Measurements from ENCODE around the gene CAMK4. TPM values are rescaled to one million over a fixed set of nuclear protein-coding genes. Genes with fewer than 3 reads are reported as not detected.

CAMK4 gene
- total and polyA plus RNA-seq, 7 donors: 0.02 to 1.00 (median 0.15) TPM; not detected in 1

DNA sequence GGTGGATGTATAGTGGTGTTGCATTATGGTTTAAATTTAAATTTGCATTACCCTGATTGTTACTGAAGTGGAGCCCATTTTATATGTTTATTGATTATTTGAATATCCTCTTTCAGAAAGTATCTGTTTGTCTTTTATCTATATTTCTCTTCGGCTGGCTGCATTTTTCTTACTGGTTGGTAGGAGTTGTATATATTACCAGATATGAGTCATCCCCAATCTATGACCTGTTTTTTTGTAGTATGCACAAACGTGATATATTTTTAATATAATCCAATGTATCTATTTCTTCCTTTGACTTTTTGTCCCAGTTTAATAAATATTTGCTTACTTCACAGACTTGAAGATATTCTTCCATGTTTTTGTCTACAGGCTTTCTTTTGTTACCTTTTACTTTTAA, 29.3 kb upstream of the CAMK4 start:
- H3K9me3 ChIP-seq: no peaks in the 10 kb centered on the region
- DNase-seq (no peak), ATAC-seq (no peak)
- TF ChIP-seq, protein P1, sequence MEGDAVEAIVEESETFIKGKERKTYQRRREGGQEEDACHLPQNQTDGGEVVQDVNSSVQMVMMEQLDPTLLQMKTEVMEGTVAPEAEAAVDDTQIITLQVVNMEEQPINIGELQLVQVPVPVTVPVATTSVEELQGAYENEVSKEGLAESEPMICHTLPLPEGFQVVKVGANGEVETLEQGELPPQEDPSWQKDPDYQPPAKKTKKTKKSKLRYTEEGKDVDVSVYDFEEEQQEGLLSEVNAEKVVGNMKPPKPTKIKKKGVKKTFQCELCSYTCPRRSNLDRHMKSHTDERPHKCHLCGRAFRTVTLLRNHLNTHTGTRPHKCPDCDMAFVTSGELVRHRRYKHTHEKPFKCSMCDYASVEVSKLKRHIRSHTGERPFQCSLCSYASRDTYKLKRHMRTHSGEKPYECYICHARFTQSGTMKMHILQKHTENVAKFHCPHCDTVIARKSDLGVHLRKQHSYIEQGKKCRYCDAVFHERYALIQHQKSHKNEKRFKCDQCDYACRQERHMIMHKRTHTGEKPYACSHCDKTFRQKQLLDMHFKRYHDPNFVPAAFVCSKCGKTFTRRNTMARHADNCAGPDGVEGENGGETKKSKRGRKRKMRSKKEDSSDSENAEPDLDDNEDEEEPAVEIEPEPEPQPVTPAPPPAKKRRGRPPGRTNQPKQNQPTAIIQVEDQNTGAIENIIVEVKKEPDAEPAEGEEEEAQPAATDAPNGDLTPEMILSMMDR (IDR thresholded peaks at IDR 0.05): no peak
- H3K27me3 ChIP-seq (ENCODE audit: insufficient read depth in 3 of 3, low read length in 2 of 3): no peaks in the 10 kb centered on the region
- intact Hi-C loops (cut with DNase I): no loop called here
- no peaks in the 10 kb centered on the region for H3K4me1 ChIP-seq
- H3K36me3 ChIP-seq (ENCODE audit: insufficient read depth in 1 of 2, low read depth in 1 of 2): no peaks in the 10 kb centered on the region
- H3K27ac ChIP-seq: no peak overlapping the region
- 74 to 80% (median 79%) methylated on average over 2 of the region's 2 CpGs for WGBS, 3 donors
- H3K4me3 ChIP-seq: no peak overlapping the region

- H3K4me1 ChIP-seq: no peaks in the 10 kb centered on the region
- H3K27ac ChIP-seq: no peak overlapping the region
- intact Hi-C loops (cut with DNase I): no loop called here
- no peaks in the 10 kb centered on the region for H3K36me3 ChIP-seq (ENCODE audit: insufficient read depth in 1 of 2, low read depth in 1 of 2)
- ATAC-seq (no peak), DNase-seq (no peak)
- TF ChIP-seq, protein P1 (IDR thresholded peaks at IDR 0.05): no peak
- no peaks in the 10 kb centered on the region for H3K9me3 ChIP-seq
- H3K4me3 ChIP-seq: no peak overlapping the region
- 0 to 2% (median 0%) methylated on average over 1 of the region's 1 CpG for WGBS, 3 donors
- no peaks in the 10 kb centered on the region for H3K27me3 ChIP-seq (ENCODE audit: insufficient read depth in 3 of 3, low read length in 2 of 3)
Observed at GRCh38 chr5:111197523-111197922, 26.7 kb upstream of the CAMK4 start.

GRCh38 chr5:111198281-111198966, 25.8 kb upstream of the CAMK4 start:
- H3K4me1 ChIP-seq: no peaks in the 10 kb centered on the region
- ATAC-seq: no peak
- no peak for DNase-seq
- H3K27ac ChIP-seq: no peak overlapping the region
- H3K4me3 ChIP-seq: no peak overlapping the region
- no peaks in the 10 kb centered on the region for H3K36me3 ChIP-seq (ENCODE audit: insufficient read depth in 1 of 2, low read depth in 1 of 2)
- intact Hi-C loops (cut with DNase I): no loop called here
- no peaks in the 10 kb centered on the region for H3K27me3 ChIP-seq (ENCODE audit: insufficient read depth in 3 of 3, low read length in 2 of 3)
- H3K9me3 ChIP-seq: no peaks in the 10 kb centered on the region
- 41 to 54% (median 48%) methylated on average over 4 of the region's 4 CpGs for WGBS, 3 donors
- TF ChIP-seq, protein P1 (IDR thresholded peaks at IDR 0.05): no peak

DNA sequence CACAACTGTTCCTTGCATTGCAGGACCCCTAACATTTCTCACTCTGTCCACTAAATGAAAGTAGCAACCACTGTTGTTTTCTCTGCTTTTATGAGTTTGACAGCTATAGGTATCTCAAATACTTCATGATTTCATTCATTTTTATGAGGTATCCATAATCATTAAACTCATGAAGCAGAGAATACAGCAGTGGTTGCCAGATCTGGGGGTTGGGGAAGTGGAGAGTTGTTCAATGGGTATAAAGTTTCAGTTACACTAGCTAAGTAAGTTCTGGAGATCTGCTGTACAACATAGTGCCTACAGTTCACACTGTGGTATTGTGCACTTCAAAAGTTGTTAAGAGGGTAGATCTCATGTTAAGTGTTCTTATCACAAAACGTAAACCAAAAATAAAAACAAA, 23.4 kb upstream of the CAMK4 start:
- DNase-seq (no peak), ATAC-seq (no peak)
- Histone ChIP-seq H3K4me3 (no peak overlapping the region), H3K9me3 (no peaks in the 10 kb centered on the region), H3K36me3 (ENCODE audit: insufficient read depth in 1 of 2, low read depth in 1 of 2) (no peaks in the 10 kb centered on the region), H3K27me3 (ENCODE audit: insufficient read depth in 3 of 3, low read length in 2 of 3) (no peaks in the 10 kb centered on the region), H3K27ac (no peak overlapping the region), H3K4me1 (no peaks in the 10 kb centered on the region)
- 87 to 97% (median 91%) methylated on average over 1 of the region's 1 CpG for WGBS, 3 donors
- TF ChIP-seq, protein P1 (IDR thresholded peaks at IDR 0.05): no peak
- intact Hi-C loops (cut with DNase I): no loop called here

GRCh38 chr5:111201705-111202104, 22.5 kb upstream of the CAMK4 start:
- 57 to 77% (median 62%) methylated on average over 3 of the region's 3 CpGs for WGBS, 3 donors

More at GRCh38 chr5:111201705-111202104, 22.5 kb upstream of the CAMK4 start:
- TF ChIP-seq, protein P1 (IDR thresholded peaks at IDR 0.05): no peak
- no peak overlapping the region for H3K4me3 ChIP-seq
- intact Hi-C loops (cut with DNase I): no loop called here
- H3K36me3 ChIP-seq (ENCODE audit: insufficient read depth in 1 of 2, low read depth in 1 of 2): no peaks in the 10 kb centered on the region
- DNase-seq (no peak), ATAC-seq (no peak)
- H3K27ac ChIP-seq: no peak overlapping the region
- H3K9me3 ChIP-seq: no peaks in the 10 kb centered on the region
- no peaks in the 10 kb centered on the region for H3K27me3 ChIP-seq (ENCODE audit: insufficient read depth in 3 of 3, low read length in 2 of 3)
- no peaks in the 10 kb centered on the region for H3K4me1 ChIP-seq

Data from psoas muscle (tissue), 8 donors.